ENCODE measurements around the gene SAMD11.
A peak's percentile ranks its signal among the peaks of the same experiment; 100 is the strongest.

The SAMD11 gene

DNA sequence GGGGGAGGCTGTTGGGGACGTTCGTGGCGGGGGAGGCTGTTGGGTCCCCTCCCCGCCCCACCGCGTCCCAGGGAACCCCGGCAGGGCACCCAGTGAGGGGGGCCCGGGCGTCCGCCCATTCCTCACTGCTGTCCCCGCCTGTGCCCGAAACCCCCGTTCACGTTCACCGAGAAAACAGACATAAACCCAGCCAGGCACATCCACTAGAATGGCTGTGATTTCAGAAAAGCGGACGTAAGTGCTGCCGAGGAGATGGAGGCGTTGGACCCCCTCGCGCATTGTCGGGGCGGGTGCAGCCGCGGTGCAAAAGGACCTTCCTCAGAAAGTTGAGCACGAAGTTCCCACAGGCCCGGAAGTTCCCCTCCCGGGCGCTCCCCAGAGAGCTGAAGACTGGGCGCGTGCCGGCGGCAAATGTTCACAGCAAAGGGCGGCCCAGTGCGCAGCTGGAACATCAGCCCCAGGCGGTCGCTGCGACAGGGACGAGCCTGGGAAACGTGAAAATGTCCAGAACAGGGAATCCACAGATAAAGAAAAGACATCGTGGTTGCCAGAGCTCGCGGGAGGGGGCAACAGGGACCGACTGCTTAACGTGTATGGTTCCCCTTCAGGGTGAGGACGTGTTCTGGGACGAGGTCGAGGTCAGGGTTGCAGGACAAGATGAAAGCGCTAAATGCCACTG lies 18.5 kb upstream of the SAMD11 start:
- DNase-seq = peak; percentile 64

DNA sequence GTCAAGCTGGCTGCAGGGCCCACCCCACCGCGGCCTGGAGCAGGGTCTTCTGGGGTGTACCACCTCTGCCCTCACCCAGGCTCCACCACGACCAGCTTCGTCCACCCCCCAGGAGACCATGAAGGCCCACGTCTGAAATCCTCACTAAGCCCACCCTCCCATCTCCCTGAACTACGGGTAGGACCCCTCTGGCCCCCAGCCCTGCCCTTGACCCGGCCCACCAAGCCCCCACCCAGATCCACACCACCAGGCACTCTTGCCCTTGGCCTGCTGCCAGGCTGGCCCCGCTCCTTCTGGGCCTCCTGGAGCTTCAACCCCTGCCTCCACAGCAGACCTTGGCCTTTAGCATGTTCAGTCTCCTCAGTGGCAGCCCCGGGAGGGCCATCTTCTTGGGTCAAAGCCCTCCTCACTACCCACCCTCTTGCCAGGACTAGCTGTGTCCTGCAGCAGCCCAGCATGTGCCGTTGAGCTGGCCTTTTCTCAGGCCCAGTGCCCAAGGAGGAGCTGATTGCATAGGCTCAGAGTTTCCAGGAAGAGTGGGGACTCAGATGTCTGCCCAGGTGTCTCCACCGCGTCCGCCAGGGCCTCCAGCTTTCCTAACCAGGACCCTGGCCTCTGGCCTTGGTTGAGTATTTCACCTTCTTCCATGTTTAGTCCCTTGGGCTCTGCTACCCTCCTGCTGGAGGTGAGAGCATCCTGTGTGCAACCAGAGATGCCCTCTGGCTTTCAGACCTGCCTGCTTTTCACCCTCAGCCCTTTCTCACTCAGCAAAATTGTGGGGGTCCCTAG lies 17.7 kb upstream of the SAMD11 start:
- DNase-seq = no peak

- peak; percentile 44 for DNase-seq
Observed at GRCh38 chr1:906600-907420, 16.9 kb upstream of the SAMD11 start.

GRCh38 chr1:907611-908451 lies 15.9 kb upstream of the SAMD11 start:
- DNase-seq = peak; percentile 32

DNA sequence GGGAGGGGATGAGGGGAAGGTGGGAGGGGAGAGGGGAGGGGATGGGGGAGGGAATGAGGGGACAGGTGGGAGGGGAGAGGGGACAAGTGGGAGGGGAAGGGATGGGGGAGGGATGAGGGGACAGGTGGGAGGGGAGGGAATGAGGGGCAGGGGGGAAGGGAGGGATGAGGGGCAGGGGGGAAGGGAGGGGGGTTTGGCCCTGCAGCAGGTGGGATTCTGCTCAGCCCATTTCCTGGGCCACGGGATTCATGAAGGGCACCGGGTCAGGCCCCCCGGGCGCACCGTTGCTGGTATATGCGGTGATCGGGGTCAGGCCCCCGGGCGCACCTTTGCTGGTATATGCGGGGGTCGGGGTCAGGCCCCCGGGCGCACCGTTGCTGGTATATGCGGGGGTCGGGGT lies 15.1 kb upstream of the SAMD11 start:
- peak; percentile 15 for DNase-seq

DNA sequence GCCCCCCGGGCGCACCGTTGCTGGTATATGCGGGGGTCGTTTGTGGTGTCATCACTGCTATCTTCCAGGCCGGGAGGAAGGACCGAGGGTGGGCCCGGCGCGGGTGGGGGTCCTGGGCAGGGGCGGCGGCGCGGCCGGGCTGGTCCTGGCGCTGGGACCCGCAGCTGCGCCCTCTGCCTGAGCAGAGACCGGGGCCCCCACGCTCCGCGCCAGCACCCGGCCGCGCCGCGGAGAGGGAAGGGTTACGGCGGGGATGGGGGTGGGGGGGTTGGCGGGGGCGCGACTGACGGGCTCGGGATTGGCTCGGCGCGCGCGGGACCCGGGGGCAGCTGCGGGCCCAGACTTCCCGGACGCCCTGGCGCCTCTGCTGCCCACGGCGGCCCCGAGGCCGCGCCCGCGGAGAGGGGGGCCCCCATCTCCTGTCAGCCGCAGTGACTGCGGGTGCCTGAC lies 13.8 kb upstream of the SAMD11 start:
- DNase-seq = peak; percentile 67

GRCh38 chr1:910311-910880 lies 13.3 kb upstream of the SAMD11 start:
- DNase-seq = peak; percentile 49

DNA sequence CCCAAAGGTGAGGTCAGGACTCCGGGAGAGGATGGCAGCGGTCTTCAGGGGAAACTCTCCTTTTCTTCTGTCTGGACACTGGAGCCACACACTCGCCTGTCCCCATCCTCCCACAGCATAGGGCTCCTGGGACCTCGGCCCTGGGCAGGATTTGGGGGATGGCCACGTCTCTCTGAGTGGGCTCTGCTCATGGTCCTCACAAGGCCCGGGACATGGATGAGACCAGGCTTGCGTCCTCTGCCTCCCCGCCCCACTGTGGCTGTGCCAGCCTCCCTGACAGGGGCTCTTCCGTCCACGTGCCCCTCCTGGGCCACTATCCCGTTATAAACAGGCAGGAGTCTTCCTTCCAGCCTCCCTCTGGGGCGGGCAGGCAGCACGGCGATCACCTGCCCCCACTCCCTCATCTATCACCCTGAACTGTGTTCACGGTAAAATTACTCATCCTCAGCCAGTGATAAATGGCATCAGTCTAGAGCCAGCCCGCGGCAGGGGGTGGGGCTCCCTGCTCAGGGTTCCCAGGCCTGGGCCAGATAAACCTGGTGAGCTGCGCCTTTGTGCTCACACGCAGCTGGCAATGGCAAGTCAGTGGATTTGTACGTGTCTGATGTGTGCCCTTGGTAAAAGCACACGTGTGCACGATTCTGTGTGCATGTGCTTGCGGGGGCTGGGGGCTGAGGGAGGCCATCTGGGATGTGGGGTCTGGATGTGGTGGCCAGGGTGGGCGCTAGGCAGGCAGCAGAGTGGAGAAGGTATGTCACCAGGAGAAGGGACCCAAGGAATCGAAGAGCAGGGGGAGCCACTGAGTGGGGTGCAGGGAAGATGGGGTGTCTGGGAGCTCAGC lies 12.6 kb upstream of the SAMD11 start:
- peak; percentile 31 for DNase-seq

- DNase-seq = peak; percentile 23
Observed at GRCh38 chr1:911875-912739, 11.6 kb upstream of the SAMD11 start.

- DNase-seq = peak; percentile 21
Observed at GRCh38 chr1:912740-913301, 10.9 kb upstream of the SAMD11 start.

GRCh38 chr1:913491-914130 lies 10.1 kb upstream of the SAMD11 start:
- no peak for DNase-seq

DNA sequence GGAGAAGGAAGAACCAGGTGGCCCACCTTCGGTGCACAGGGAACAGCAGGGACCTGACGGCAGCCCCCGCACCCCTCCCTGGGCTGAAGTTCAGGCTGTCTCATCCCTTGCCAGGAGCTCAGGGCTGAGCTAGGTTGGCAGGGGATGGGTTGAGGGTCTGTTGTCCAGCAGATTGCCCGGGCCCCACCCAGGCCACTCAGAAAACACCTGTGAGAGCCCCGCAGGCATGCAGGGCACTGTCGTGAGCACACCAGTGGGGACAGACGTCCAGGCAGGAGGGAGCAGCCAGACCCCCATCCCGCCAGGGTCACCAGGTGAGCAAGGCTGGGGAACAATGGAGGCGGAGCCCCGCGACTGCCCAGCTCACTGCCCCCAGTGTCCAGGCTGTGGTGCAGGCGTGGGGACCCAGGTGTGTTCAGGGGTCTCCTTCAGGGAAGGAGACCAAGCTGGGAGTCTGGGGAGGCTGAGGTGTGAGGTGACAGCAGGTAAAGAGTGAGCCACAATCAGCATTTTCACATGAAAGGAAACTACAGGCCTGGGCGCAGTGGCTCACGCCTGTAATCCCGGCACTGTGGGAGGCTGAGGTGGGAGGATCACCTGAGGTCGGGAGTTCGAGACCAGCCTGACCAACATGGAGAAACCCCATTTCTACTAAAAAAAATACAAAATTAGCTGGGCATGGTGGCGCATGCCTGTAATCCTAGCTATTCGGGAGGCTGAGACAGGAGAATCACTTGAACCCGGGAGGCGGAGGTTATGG lies 9.4 kb upstream of the SAMD11 start:
- DNase-seq = peak; percentile 31

DNA sequence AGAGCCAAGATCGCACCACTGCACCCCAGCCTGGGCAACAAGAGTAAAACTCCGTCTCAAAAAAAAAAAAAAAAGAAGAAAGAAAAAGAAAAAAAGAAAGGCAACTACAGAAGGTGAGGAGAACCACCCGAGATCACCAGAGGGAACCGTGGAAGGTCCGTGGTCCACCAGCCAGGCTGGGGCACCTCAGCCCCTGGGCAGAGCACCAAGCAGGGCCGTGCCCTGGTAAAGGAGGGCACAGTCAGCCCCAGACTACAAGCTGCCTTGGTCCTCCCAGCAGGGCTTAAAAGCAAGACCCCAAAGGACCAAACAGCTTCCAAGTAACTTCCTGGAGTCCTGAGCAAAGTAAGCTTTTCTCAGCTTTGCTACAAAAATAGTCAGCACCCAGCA lies 8.8 kb upstream of the SAMD11 start:
- peak; percentile 13 for DNase-seq

- DNase-seq = peak; percentile 25
Observed at GRCh38 chr1:915295-916172, 8.2 kb upstream of the SAMD11 start.

DNA sequence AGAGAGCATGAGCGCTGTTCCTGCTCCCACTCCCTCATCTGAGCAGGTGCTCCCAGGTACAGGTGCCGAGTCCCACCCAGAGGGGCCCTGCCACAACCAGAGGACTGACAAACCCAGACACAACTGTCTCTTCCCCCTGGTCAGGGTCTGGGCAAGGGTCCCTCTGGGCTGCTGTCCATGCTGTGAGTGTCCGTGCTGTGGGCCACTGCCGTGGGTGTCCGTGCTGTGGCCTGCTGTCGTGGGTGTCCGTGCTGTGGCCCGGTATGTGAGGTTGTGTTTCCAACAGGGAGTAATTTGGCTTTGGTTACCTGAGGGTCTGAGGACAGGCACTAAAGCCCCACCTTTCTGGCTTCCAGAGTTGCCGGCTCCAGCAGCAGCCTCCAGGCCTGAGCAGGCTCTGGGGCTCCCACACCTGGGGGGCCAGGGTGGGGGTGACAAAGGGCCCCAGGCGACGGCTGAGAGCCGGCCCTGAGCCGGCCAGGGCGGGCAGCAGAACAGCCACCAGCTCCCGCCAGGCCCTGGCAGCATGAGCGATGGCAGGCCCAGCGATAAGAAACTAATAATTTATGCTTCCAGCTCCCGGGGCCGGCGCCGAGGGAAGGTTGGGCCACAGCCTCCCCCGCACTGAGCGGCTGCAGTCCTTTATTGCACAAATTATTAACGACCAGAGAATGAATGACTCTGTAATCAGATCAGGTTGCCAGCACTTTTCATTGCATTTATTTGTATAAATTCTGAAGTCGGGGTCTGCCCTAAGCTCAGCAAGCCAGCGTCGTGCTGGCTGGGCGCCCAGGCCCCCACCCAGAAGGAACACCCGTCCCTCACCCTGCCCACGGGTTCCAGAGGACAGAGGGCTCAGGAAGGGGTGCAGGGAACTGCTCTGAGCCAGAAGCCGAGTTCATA lies 7.3 kb upstream of the SAMD11 start:
- DNase-seq = peak; percentile 25

DNA sequence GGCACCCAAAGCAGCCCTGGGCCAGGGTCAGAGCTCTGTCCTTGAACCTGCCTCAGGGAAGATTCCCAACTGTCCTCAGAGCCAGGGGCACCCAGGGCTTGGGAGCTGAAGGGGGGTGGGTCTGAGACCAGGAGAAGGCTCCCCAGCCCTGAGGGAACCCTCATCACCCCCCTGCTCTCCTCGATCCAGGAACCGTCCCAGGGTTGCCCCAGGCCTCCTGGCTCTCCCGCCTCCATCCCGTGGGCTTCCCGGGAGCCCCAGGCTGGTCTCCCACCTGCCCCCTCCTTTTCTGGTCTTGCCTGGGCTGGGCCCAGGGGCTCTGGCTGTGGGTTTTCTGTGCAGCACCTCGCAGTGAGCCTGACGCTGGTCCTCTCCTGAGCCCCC lies 6.7 kb upstream of the SAMD11 start:
- peak; percentile 21 for DNase-seq

Data from left hindlimb (tissue), 1 donor.